NT2/D1 (cell line): Measurements from ENCODE around the gene RBM5.

Experiments
- SUZ12 ChIP-seq: IDR thresholded peaks from 2 replicates; pipeline ENCODE4 v1.6.1; 2011; ENCODE audit not compliant: insufficient read length, insufficient read depth; ENCODE audit errors: extremely low read depth
- YY1 ChIP-seq: IDR thresholded peaks from 2 replicates; pipeline ENCODE4 v1.6.1; 2011; ENCODE audit not compliant: insufficient read length, insufficient read depth
- ZNF274 ChIP-seq: IDR thresholded peaks from 2 replicates; pipeline ENCODE4 v1.6.1; 2011; ENCODE audit warnings: mild to moderate bottlenecking, low read depth, low read length

DNA sequence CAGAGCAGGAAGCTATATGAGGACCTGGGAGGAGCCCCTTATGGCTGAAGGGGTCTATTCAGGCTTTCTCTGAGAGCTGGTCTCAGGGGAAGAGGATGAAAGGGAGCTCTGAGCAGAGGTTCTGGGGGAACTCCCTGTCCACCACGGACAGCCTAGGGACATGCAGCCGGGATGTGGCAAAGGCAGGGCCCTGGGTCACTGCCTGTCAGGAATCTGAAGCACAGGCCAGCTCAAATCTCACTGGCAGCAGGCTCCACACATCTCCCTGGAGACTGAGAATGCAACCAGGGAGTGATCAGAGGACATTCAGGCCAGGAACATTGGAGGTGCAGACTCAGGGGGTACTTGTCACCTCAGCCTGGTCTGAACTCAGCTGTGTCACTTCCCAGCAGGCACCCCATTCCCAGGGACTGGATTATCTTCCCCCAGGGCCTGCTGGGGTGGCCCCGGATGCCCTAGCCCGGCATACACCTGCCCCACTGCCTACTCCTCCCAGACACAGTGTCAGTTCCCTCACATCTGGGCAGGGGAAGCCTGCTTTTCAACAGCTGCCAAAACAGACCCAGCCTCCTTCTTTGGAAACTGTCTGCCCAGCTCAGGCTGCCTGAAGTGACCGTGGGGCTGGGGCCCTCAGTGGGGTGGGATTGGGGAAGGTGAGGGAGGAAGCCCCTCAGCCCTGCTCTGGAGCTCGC lies 48.1 kb downstream of the RBM5 start:
- TF ChIP-seq SUZ12: no peak
- TF ChIP-seq ZNF274: no peak
- no peak for TF ChIP-seq YY1
